ENCODE results near the gene PPP1CB.

Gene PPP1CB

DNA sequence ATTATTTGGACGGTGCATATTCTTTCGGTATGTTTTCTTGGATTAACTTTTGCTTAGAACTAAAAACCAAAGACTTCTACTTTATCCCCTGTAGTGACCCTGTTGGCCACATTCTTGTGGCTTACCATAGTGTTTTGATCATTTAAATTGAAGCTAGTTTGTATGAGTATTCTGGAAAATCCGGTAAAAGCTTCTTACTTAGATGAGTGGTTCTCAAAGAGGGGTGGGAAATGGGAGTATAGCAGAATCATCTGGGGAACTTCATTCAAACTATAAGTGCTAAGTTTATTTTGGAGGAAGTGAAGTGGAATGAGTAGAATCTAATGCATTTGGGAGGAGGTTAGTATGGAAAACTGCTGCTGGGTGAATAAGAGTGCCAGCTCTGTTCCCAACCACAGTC is 3.8 kb downstream of the PPP1CB start:
- Histone ChIP-seq H3K4me2 (ENCODE audit: low read length) (peak overlapping the region; percentile 16), H3K9me3 (ENCODE audit: insufficient read depth, low read depth, low read length) (no peaks in the 10 kb centered on the region), H3K79me1 (ENCODE audit: low read length) (peaks cover 17% of the 10 kb centered on the region), H2AFZ (ENCODE audit: insufficient read depth, low read length, poor library complexity) (no peak overlapping the region), H2BK12ac (ENCODE audit: low read length) (no peak overlapping the region), H3K9ac (ENCODE audit: low read length) (no peak overlapping the region), H4K12ac (ENCODE audit: low read depth, low read length) (no peak overlapping the region), H4K8ac (ENCODE audit: low read depth, low read length) (no peak overlapping the region), H3K18ac (ENCODE audit: low read length) (no peak overlapping the region), H2BK120ac (ENCODE audit: insufficient read depth, low read length, poor library complexity) (no peak overlapping the region), H3K4me1 (ENCODE audit: control insufficient read depth in 1 of 2, insufficient read depth in 2 of 2, low read length in 2 of 2) (peaks cover 0 to 6% of the 10 kb centered on the region in 2 experiments), H3K27me3 (ENCODE audit: insufficient read depth, low read length) (no peaks in the 10 kb centered on the region), H3K4ac (ENCODE audit: low read depth, low read length) (peak overlapping the region; percentile 99), H2AK5ac (ENCODE audit: low read length) (no peak overlapping the region), H3K79me2 (ENCODE audit: control insufficient read depth, insufficient read depth, low read length, poor library complexity) (peaks cover 22% of the 10 kb centered on the region), H3K27ac (ENCODE audit: low read depth, low read length) (no peak overlapping the region), H3K36me3 (ENCODE audit: control insufficient read depth in 1 of 2, insufficient read depth in 2 of 2, low read length in 2 of 2) (peaks cover 7 to 8% of the 10 kb centered on the region in 2 experiments), H4K91ac (ENCODE audit: low read depth, low read length) (no peak overlapping the region), H3K23ac (ENCODE audit: low read length) (no peak overlapping the region), H2BK5ac (ENCODE audit: low read depth, low read length, poor library complexity) (no peak overlapping the region), H3K4me3 (ENCODE audit: low read depth, low read length) (no peak overlapping the region), H3K14ac (ENCODE audit: low read length) (no peak overlapping the region)
- no peak for DNase-seq
- WGBS (ENCODE audit: extremely low coverage, insufficient coverage, insufficient read length): no CpG with 5 or more reads among the region's 3 CpGs

DNA sequence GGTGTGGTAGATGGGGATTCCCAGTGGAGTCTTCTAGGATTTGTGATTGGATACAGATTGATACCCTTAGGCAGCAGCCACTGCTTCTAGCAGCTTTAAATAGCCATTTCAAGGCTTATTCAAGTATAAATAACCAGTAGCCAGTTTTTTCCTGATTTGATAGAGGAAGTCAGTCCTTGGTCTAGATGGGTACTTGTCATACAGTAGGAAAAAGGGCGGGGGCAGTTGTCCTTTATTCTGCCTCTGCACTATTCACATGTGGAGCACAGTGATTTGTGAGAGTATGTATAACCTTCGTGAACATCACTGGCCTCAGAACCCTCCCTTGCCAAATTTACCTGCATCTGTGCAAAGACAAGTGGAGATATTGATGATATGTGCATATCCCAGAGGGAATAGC is 6.8 kb downstream of the PPP1CB start:
- H2BK120ac ChIP-seq (ENCODE audit: insufficient read depth, low read length, poor library complexity): no peak overlapping the region
- H2AK5ac ChIP-seq (ENCODE audit: low read length): no peak overlapping the region
- H2BK5ac ChIP-seq (ENCODE audit: low read depth, low read length, poor library complexity): no peak overlapping the region
- no peak overlapping the region for H2AFZ ChIP-seq (ENCODE audit: insufficient read depth, low read length, poor library complexity)
- H3K23ac ChIP-seq (ENCODE audit: low read length): no peak overlapping the region
- no peak overlapping the region for H4K12ac ChIP-seq (ENCODE audit: low read depth, low read length)
- no peaks in the 10 kb centered on the region for H3K9me3 ChIP-seq (ENCODE audit: insufficient read depth, low read depth, low read length)
- H3K18ac ChIP-seq (ENCODE audit: low read length): no peak overlapping the region
- no peak overlapping the region for H3K9ac ChIP-seq (ENCODE audit: low read length)
- H2BK12ac ChIP-seq (ENCODE audit: low read length): no peak overlapping the region
- no peak overlapping the region for H4K91ac ChIP-seq (ENCODE audit: low read depth, low read length)
- H3K79me2 ChIP-seq (ENCODE audit: control insufficient read depth, insufficient read depth, low read length, poor library complexity): peaks cover 22% of the 10 kb centered on the region
- no peak overlapping the region for H4K8ac ChIP-seq (ENCODE audit: low read depth, low read length)
- peaks cover 0 to 6% of the 10 kb centered on the region in 2 experiments for H3K4me1 ChIP-seq (ENCODE audit: control insufficient read depth in 1 of 2, insufficient read depth in 2 of 2, low read length in 2 of 2)
- no peak overlapping the region for H3K4me3 ChIP-seq (ENCODE audit: low read depth, low read length)
- peak overlapping the region; percentile 100 for H3K4ac ChIP-seq (ENCODE audit: low read depth, low read length)
- no CpG with 5 or more reads among the region's 2 CpGs for WGBS (ENCODE audit: extremely low coverage, insufficient coverage, insufficient read length)
- no peak overlapping the region for H3K14ac ChIP-seq (ENCODE audit: low read length)
- H3K27me3 ChIP-seq (ENCODE audit: insufficient read depth, low read length): no peaks in the 10 kb centered on the region
- H3K27ac ChIP-seq (ENCODE audit: low read depth, low read length): no peak overlapping the region
- H3K4me2 ChIP-seq (ENCODE audit: low read length): no peak overlapping the region
- DNase-seq: no peak
- peaks cover 8 to 15% of the 10 kb centered on the region in 2 experiments for H3K36me3 ChIP-seq (ENCODE audit: control insufficient read depth in 1 of 2, insufficient read depth in 2 of 2, low read length in 2 of 2)
- H3K79me1 ChIP-seq (ENCODE audit: low read length): peaks cover 1% of the 10 kb centered on the region

DNA sequence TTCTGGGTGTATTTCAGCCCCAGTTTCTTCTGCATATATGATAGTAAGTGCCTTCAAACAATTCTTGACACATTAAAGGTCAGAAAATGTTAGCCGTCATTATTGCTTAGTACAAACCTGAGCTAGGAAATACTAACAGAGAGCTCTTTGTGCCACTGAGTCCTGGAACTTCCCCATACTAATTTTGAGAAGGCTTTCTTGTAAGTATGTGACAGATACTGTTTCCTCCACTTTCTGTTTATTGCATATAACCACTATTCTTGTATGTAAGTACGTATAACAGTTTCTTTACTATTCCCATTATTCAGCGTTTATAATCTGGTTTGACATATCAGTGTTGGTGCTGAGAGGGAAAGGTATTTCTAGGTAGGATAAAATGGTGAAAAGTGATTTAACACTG is 9.8 kb downstream of the PPP1CB start:
- Histone ChIP-seq H3K79me2 (ENCODE audit: control insufficient read depth, insufficient read depth, low read length, poor library complexity) (peaks cover 34% of the 10 kb centered on the region), H3K4me1 (ENCODE audit: control insufficient read depth in 1 of 2, insufficient read depth in 2 of 2, low read length in 2 of 2) (peaks cover 0 to 5% of the 10 kb centered on the region in 2 experiments), H2BK12ac (ENCODE audit: low read length) (no peak overlapping the region), H3K36me3 (ENCODE audit: control insufficient read depth in 1 of 2, insufficient read depth in 2 of 2, low read length in 2 of 2) (peaks cover 10 to 15% of the 10 kb centered on the region in 2 experiments), H3K4me3 (ENCODE audit: low read depth, low read length) (no peak overlapping the region), H3K23ac (ENCODE audit: low read length) (no peak overlapping the region), H2AFZ (ENCODE audit: insufficient read depth, low read length, poor library complexity) (no peak overlapping the region), H2BK120ac (ENCODE audit: insufficient read depth, low read length, poor library complexity) (no peak overlapping the region), H2AK5ac (ENCODE audit: low read length) (no peak overlapping the region), H4K91ac (ENCODE audit: low read depth, low read length) (no peak overlapping the region), H3K18ac (ENCODE audit: low read length) (no peak overlapping the region), H3K14ac (ENCODE audit: low read length) (no peak overlapping the region), H4K8ac (ENCODE audit: low read depth, low read length) (no peak overlapping the region), H2BK5ac (ENCODE audit: low read depth, low read length, poor library complexity) (no peak overlapping the region), H4K12ac (ENCODE audit: low read depth, low read length) (no peak overlapping the region), H3K79me1 (ENCODE audit: low read length) (no peaks in the 10 kb centered on the region), H3K27me3 (ENCODE audit: insufficient read depth, low read length) (no peaks in the 10 kb centered on the region), H3K9ac (ENCODE audit: low read length) (no peak overlapping the region), H3K4ac (ENCODE audit: low read depth, low read length) (no peak overlapping the region), H3K9me3 (ENCODE audit: insufficient read depth, low read depth, low read length) (no peaks in the 10 kb centered on the region), H3K27ac (ENCODE audit: low read depth, low read length) (no peak overlapping the region), H3K4me2 (ENCODE audit: low read length) (no peak overlapping the region)
- no peak for DNase-seq
- WGBS (ENCODE audit: extremely low coverage, insufficient coverage, insufficient read length): no CpG with 5 or more reads among the region's 3 CpGs

DNA sequence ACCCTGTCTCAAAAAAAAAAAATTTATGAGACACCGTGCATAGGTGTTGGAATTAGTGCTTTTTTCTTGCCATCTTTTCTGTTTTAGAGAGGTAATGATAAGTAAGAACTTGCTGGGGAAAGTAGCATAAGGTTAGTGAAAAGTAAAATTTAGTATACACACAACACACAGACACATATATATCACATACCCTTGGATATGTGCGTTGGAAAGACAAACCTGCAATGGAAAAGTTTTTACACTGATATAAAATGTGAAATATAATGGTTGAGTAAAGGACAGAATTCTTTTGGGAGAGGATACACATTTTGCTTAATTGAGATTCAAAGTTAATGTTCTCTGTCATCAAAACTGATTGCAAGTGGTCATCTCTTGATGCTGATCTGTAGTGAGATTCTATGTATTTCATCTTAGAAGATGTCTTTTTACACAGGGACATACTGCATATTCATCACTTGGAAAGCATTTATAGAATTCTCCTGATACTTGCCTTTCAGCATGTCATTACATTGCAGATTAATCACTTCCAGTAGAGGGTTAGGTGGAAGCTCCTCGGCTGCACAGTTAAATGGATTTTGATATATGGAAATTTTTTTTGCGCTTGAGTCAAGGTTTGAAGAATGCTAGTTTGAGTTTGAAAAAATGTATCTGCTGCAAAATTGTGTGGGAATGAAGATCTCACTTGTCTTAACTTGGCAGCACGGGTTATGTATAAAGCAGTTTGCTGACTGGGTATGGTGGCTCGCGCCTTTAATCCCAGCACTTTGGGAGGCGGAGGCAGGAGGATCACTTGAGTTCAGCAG is 13.5 kb downstream of the PPP1CB start:
- Histone ChIP-seq H2BK5ac (ENCODE audit: low read depth, low read length, poor library complexity) (no peak overlapping the region), H3K9ac (ENCODE audit: low read length) (no peak overlapping the region), H3K4me3 (ENCODE audit: low read depth, low read length) (no peak overlapping the region), H3K9me3 (ENCODE audit: insufficient read depth, low read depth, low read length) (no peaks in the 10 kb centered on the region), H3K23ac (ENCODE audit: low read length) (no peak overlapping the region), H4K91ac (ENCODE audit: low read depth, low read length) (no peak overlapping the region), H2AFZ (ENCODE audit: insufficient read depth, low read length, poor library complexity) (no peak overlapping the region), H2BK120ac (ENCODE audit: insufficient read depth, low read length, poor library complexity) (no peak overlapping the region), H3K4me1 (ENCODE audit: control insufficient read depth in 1 of 2, insufficient read depth in 2 of 2, low read length in 2 of 2) (peaks cover 0 to 3% of the 10 kb centered on the region in 2 experiments), H4K8ac (ENCODE audit: low read depth, low read length) (no peak overlapping the region), H3K4me2 (ENCODE audit: low read length) (no peak overlapping the region), H3K79me1 (ENCODE audit: low read length) (no peaks in the 10 kb centered on the region), H3K4ac (ENCODE audit: low read depth, low read length) (peak overlapping the region; percentile 100), H3K79me2 (ENCODE audit: control insufficient read depth, insufficient read depth, low read length, poor library complexity) (peaks cover 31% of the 10 kb centered on the region), H4K12ac (ENCODE audit: low read depth, low read length) (no peak overlapping the region), H3K36me3 (ENCODE audit: control insufficient read depth in 1 of 2, insufficient read depth in 2 of 2, low read length in 2 of 2) (peaks cover 4 to 10% of the 10 kb centered on the region in 2 experiments), H2BK12ac (ENCODE audit: low read length) (no peak overlapping the region), H3K14ac (ENCODE audit: low read length) (no peak overlapping the region), H3K18ac (ENCODE audit: low read length) (no peak overlapping the region), H2AK5ac (ENCODE audit: low read length) (no peak overlapping the region), H3K27ac (ENCODE audit: low read depth, low read length) (no peak overlapping the region), H3K27me3 (ENCODE audit: insufficient read depth, low read length) (no peaks in the 10 kb centered on the region)
- WGBS (ENCODE audit: extremely low coverage, insufficient coverage, insufficient read length): 100% methylated on average over 1 of the region's 8 CpGs
- DNase-seq: peak in 1 of 2 donors; percentile 56
